SK-N-SH (cell line): ENCODE measurements around the gene CADM1.

Experiments
- CHD2 ChIP-seq: fragments of 150-350 bp; IDR thresholded peaks from 2 replicates; pipeline ENCODE4 v1.6.1; 2018; ENCODE audit warnings: low read length; ENCODE audit not compliant: partially characterized antibody
- ELF1 ChIP-seq: IDR thresholded peaks from 2 replicates; pipeline ENCODE4 v1.4.0; 2012
- EP300 ChIP-seq, 2 experiments: IDR thresholded peaks; 2 replicates each; pipeline versions ENCODE4 v1.4.0 to v1.6.1; 2012; ENCODE audit warnings: borderline replicate concordance in 1 of 2, low read depth in 1 of 2, low read length in 1 of 2
- FOXM1 ChIP-seq: IDR thresholded peaks from 2 replicates; pipeline ENCODE4 v1.4.0; 2012; ENCODE audit warnings: low read depth, mild to moderate bottlenecking
- GATA2 ChIP-seq: sonication (generic); formaldehyde crosslinking; IDR thresholded peaks from 2 replicates; pipeline ENCODE4 v1.5.0; 2020; ENCODE audit warnings: mild to moderate bottlenecking, missing genetic modification reagents
- JUND ChIP-seq: IDR thresholded peaks from 2 replicates; pipeline ENCODE4 v1.4.0; 2012
- MEF2A ChIP-seq: IDR thresholded peaks from 2 replicates; pipeline ENCODE4 v1.4.0; 2012; ENCODE audit warnings: low read depth, borderline replicate concordance
- POLR2AphosphoS5 ChIP-seq: IDR thresholded peaks from 2 replicates; pipeline ENCODE4 v1.6.1; 2012; ENCODE audit warnings: low read depth, low read length
- SMC3 ChIP-seq: IDR thresholded peaks from 2 replicates; pipeline ENCODE4 v1.6.1; 2012; ENCODE audit warnings: low read depth, low read length, improper control_type of control experiment
- YY1 ChIP-seq: IDR thresholded peaks from 2 replicates; pipeline ENCODE4 v1.4.0; 2012; ENCODE audit warnings: low read depth, mild to moderate bottlenecking
- TF ChIP-seq, protein P1 (sequence below): fragments of 200-600 bp; sonication (generic); IDR thresholded peaks from 2 replicates; pipeline ENCODE4 v1.6.1; 2017; ENCODE audit warnings: antibody characterized with exemption, mild to moderate bottlenecking, moderate library complexity
- TF ChIP-seq, protein P2 (sequence below): IDR thresholded peaks from 2 replicates; pipeline ENCODE4 v1.4.0; 2012; ENCODE audit warnings: low read depth
- TF ChIP-seq, protein P3 (sequence below): IDR thresholded peaks from 2 replicates; pipeline ENCODE4; 2012

DNA sequence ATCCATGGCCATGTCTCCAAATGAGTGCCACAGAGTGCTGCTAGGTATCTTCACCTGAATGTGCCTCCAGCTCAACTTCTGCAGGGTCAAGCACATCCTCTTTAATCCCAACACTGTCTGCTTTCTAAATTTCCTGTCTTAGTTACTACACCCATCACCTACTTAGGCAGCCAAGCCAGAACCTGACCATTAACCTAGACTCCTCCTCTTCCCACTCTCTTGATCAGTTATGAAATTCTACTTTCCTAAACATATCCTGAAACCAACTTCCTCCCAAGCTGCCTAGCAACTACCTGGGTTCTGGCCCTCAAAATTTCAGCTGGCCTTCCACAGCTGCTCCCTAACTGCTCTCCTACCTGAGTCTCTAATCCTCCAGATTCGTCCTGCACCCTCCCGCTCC, 22.7 kb downstream of the CADM1 start:
- TF ChIP-seq, protein P1, sequence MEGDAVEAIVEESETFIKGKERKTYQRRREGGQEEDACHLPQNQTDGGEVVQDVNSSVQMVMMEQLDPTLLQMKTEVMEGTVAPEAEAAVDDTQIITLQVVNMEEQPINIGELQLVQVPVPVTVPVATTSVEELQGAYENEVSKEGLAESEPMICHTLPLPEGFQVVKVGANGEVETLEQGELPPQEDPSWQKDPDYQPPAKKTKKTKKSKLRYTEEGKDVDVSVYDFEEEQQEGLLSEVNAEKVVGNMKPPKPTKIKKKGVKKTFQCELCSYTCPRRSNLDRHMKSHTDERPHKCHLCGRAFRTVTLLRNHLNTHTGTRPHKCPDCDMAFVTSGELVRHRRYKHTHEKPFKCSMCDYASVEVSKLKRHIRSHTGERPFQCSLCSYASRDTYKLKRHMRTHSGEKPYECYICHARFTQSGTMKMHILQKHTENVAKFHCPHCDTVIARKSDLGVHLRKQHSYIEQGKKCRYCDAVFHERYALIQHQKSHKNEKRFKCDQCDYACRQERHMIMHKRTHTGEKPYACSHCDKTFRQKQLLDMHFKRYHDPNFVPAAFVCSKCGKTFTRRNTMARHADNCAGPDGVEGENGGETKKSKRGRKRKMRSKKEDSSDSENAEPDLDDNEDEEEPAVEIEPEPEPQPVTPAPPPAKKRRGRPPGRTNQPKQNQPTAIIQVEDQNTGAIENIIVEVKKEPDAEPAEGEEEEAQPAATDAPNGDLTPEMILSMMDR, result no peak
- TF ChIP-seq POLR2AphosphoS5, result no peak
- no peak for TF ChIP-seq GATA2 (CRISPR knock-in tag)
- TF ChIP-seq, protein P2, sequence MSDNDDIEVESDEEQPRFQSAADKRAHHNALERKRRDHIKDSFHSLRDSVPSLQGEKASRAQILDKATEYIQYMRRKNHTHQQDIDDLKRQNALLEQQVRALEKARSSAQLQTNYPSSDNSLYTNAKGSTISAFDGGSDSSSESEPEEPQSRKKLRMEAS, result no peak
- no peak for TF ChIP-seq FOXM1
- TF ChIP-seq, protein P3, sequence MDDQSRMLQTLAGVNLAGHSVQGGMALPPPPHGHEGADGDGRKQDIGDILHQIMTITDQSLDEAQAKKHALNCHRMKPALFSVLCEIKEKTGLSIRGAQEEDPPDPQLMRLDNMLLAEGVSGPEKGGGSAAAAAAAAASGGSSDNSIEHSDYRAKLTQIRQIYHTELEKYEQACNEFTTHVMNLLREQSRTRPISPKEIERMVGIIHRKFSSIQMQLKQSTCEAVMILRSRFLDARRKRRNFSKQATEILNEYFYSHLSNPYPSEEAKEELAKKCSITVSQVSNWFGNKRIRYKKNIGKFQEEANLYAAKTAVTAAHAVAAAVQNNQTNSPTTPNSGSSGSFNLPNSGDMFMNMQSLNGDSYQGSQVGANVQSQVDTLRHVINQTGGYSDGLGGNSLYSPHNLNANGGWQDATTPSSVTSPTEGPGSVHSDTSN, result no peak
- TF ChIP-seq CHD2, result no peak
- TF ChIP-seq EP300 (IDR thresholded peaks at IDR 0.05; ENCODE audit: borderline replicate concordance in 1 of 2, low read depth in 1 of 2, low read length in 1 of 2), result no peak
- no peak for TF ChIP-seq MEF2A
- TF ChIP-seq ELF1, result no peak
- TF ChIP-seq YY1, result no peak
- TF ChIP-seq JUND, result no peak
- TF ChIP-seq SMC3, result no peak
